Activated CD8-positive, alpha-beta memory T cell treated with anti-CD3 and anti-CD28 coated beads for 4 hours (primary cell): ENCODE results near the gene HSPA13.
"Not testable (repeated sequence)": the region's sequence is repeated elsewhere in the genome, so short reads cannot be mapped to it uniquely, and the experiment has no call there.

Experiments
- DNase-seq, 2 donors: peaks; one replicate each; pipeline ENCODE4 v3.0.0-alpha.2; 2020; ENCODE audit warnings: low read depth in 2 of 2

The HSPA13 gene, protein sequence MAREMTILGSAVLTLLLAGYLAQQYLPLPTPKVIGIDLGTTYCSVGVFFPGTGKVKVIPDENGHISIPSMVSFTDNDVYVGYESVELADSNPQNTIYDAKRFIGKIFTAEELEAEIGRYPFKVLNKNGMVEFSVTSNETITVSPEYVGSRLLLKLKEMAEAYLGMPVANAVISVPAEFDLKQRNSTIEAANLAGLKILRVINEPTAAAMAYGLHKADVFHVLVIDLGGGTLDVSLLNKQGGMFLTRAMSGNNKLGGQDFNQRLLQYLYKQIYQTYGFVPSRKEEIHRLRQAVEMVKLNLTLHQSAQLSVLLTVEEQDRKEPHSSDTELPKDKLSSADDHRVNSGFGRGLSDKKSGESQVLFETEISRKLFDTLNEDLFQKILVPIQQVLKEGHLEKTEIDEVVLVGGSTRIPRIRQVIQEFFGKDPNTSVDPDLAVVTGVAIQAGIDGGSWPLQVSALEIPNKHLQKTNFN

DNA sequence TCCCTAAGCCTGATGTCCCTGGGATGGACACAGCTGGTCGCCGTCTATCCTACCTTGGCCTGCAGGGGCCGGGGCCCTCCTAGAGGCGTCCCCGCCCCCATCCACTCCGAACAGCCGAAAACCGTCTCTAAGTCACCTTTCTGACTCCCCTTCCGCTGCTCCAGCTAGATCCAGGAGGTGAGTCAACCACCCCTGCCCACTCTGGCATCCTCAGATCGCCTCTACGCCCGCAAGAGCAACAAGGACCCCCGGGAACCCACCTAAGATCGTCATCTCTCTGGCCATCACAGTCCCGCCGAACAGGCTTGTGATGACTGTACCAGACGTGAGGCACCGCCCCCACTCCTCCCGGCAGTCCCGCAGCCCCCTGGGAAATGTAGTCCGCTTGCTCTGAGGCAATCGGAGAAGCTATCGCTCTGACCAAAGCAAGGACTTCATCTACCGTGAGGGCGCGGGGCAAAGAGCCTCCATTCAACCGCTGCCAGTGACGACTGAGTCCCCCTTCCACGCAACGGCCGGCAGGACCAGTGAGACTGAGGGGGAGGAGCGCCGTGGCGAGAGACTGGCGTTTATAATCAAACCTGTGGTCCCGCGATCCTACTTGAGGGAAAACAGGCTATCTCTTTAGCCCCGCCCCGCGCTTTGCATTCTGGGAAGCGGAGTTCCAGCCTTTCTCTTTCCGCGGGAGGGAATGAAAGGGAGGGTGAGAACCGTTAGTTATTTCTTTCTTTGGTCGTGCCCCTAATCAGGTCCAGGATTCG, at the start of gene HSPA13:
TSS of gene HSPA13 (minus strand) at position 312 of the 761 bp plus-strand sequence. CDS start at position 285, 27 bp downstream.
- peak; percentile 98 for DNase-seq

DNA sequence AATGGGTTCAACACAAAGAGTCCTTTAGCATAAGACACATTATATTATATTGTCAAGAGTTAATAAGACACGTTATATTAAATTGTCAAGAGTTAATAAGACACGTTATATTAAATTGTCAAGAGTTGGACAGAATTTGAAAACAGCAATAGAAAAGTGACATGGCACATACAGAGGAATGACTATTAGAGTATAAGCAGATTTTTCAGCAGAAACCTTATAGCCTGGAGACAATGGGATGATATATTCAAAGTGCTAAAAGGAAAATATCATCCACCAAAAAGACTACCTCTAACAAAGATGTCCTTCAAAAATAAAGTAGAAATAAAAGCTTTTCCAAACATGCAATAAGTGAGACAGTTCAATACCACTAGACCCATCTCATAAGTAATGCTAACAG, 36.0 kb upstream of the HSPA13 start:
- DNase-seq = no peak

DNA sequence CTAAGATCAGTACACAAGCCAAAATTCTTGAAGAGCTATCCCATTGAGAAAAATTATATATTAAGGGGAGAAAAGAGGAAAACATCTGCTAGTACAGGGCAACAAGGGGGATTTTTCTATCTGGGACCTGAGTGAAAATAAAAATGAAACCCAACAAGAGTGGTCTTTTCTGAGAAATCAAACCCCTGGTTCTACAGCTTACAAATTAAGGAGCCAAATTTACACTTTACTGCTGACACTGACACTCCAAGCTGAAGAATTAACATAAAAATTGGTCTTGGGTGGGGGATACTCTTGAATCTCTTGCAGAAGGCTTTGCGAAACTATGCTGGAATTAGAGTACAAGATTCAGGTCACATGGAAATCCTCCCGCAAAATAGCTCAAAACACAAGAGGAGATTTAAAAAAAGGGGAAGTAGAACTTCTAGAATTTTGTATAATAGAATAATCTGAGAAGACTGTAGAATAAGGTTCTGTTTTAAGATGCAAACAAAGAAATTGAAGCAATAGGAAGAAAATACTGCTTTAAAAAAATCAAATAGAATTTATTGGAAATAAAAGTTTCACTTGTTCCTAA, 32.1 kb upstream of the HSPA13 start:
- no peak for DNase-seq

DNA sequence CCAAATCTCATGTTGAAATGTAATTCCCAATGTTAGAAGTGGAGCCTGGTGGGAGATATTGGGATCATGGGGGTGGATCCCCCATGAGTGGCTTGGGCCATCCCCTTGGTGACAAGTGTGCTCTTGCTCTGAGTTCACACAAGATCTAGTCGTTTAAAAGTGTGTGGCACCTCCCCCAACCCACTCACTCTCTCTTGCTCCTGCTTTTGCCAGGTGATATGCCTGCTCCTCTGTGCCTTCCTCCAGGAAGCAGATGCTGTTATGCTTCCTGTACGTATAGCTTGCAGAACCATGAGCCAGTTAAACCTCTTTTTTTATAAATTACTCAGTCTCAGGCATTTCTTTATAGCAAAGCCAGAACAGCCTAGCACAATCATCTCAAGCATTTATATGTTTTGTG, 23.0 kb upstream of the HSPA13 start:
- no peak for DNase-seq

DNA sequence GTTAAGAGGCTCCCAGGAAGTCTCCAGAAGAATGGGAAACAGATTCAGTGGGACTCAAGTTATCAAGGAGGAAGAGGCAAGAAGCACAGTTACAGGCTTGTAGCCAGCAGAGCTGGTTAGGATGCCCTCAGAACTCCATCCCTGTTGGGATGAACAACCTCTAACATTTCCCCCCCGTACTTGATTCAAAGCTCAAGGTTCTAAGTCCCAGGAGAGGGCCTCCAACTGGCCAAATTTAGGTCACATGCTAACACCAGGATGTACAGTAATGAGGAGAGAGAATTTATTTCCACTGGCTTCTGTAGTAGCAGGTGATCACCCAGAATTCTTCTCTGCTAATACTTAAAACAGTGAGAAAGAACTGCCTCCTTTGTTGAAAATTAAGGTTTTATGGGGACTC, 22.3 kb upstream of the HSPA13 start:
- no peak for DNase-seq

DNA sequence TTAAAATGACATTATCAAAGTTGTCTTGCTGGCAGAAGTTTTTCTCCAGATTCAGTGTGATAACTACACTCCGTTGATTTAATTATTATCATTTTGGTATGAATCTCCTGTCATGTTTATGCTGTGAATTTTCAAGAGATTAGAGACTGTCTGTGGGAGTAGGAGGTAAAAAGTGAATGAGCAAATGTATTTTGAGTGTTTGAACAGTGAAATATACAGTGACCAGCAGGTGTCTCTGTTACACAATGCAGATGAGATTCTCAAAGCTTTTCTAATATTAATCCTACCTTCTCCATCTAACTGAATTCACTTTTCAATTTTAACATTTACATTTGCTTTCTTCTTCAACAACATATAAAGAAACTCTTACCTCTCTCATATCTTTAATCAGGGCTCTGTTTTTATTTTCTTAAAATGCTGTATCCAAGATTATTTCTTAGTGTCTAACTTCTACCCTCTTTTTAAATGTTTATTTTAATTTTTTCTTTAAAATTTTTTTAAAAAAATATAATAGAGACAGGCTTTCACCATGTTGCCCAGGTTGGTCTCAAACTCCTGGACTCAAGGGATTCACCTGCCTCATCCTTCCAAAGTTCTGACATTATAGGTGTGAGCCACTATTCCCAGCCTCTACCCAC, 20.9 kb upstream of the HSPA13 start:
- DNase-seq = no peak

DNA sequence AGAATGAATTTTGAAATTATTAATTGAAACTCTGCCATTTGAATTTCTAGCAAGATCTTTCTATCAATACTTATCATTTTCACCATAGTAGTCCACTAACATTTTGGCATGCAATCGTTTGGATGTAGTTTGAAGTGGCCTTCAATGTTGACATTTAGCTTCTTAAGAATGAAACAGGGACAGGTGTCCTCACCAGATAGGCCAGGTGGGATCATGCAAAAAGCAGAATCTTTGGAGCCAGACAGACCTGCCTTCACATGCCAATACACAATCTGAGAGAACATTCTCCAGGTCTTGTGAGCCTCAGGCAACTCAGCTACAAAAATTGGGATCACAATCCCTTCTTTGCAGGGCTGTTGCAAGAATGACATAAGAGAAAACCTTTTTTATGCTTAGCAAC, 18.3 kb upstream of the HSPA13 start:
- no peak for DNase-seq

DNA sequence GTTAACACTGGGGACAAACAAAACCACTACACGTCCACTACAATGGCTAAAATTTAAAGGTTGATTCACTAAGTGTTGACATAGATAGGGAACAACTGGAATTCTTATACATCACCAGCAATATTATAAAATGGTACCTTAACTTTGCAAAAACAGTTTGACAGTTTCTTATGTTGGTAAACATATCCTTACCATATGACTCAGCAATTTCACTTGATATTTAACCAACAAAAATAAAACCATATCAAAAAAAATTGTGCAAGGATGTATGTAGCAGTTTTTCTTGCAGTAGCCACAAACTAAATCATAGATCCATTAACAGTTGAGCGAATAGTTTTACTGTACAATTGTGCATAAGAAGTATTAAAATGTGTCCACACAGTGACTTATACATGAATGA, 5.3 kb upstream of the HSPA13 start:
- no peak for DNase-seq

DNA sequence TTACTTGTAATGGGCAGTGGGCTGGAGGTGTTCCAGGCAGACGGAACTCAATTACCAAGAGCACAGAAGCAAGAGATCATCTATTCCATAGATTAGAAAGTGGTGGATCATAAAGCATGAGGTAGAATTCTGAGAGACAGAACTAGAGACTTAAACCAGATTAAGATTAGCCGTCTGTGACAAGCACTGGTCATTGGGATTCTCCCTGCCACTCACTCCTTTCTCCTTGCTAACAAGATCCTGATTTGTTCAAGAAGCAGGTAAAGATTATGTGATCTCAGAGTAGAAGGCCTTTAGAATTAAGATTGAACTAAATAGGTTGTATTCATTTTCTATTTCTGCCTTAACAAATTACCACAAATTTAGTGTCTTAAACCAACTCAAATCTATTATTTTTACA, 1.5 kb upstream of the HSPA13 start:
- no peak for DNase-seq

DNA sequence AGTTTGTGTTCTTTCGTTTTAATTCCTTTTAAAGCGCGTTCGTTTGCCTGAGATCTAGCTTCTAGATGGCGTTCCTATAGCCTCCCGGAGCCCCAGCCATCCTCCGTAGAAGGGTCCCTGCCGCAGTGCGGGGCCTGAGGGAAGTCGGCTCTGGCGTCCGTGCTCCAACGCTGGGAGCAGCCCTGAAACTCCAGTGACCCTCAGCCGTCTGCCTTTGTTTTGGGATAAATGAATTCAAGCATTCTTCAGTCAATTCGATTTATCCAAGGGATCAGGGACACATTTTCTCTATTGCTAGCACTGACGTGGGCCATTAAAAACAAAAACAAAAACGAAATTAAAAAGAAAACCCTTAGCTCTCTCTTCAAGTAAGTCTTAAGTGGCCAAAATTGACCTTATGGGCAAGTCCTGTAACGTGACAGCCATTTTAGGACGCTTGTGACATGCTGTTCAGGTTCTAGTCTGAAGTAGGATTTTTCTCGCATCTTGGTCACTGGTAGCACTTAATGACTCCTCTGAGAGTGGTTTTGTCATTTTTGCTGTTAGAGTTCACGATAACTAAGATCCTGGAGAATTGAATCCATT, 742 bp upstream of the HSPA13 start:
- DNase-seq = no peak

DNA sequence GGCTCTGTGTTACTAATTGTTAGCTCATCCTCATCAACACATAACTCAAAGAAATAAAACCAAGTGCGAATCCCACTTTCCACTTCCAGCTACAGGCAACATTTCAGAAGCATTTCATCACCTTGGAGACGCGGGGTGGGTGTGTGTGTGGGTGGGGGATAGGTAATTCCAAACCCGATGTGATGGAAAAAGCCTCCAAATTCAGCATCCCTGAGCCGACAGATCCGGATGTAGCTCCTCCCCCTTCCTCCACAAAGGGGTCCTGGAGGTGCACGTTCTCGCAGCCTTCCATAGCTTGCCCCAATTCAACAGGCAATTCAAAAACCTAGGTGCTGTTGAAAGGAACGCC, 486 bp downstream of the HSPA13 start:
- DNase-seq = peak; percentile 1 to 3

DNA sequence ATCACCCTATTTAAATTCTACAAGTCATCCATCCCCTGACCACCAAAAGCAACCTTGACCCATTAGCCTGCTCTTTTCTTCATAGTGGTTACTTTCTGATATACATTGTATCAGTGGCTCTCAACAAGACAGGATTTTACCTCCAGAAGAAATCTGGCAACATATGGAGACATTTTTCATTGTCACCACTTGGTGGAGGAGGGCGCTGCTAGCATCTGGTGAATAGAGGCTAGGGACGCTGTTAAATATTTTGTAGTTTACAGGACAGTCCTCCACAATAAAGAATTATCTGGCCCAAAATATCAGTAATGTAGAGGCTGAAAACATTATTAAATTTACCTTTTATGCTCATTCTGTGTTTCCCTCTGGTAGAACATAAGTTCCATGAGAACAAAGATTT, 6.1 kb downstream of the HSPA13 start:
- no peak for DNase-seq

DNA sequence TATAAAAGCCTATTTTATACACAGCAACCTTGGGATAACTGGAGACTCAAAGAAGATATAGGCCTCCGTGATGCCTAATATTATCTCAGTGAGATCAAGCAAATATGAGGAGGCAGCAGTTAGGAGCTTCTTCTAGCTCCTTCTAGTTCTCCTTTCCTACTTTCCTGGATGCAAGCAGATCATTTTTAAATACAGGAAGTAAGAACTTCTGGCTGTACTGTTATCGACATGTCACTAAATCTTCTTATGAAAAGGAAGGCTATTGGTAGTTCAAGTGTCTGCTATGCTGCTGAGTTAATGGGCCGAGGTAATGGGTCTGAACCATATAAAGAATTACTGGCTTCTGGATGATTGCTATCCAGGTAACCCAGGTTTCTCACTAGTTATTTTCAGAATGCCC, 15.9 kb downstream of the HSPA13 start:
- DNase-seq = no peak

DNA sequence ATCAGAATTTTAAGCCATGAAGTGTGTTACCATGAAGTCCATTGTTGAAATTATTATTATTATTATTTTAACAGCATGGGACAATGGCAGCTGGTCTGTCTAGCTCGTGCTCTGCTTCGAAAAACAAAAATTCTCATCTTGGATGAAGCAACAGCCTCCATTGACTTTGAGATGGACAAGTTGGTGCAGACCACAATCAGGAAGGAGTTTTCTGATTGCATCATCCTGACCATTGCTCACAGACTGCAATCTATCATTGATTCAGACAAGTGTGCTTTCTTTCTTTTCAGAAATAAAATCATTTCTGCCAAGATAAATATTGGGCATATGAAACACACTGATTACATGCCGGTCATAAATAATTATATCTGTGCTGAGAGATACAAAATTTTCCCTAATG, 21.0 kb downstream of the HSPA13 start:
- no peak for DNase-seq

DNA sequence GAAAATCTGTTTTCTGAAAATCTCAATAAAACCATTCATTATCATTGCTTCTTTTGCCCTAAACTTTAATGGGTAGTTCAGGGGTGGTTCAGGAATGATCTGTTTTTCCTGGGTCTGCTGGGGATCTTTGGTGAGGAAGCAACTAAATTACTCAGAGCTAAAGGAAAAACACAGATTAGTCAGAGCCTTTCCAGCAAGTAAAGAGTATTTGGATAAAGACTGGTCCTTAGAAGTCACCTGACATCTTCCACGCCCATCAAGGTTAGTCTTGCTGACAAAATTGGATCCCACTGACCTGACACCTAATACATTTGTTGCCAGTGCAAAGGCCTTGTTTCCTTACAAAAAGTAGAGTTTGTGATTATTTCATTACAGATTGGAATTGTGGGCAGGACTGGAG, 24.2 kb downstream of the HSPA13 start:
- DNase-seq = no peak

DNA sequence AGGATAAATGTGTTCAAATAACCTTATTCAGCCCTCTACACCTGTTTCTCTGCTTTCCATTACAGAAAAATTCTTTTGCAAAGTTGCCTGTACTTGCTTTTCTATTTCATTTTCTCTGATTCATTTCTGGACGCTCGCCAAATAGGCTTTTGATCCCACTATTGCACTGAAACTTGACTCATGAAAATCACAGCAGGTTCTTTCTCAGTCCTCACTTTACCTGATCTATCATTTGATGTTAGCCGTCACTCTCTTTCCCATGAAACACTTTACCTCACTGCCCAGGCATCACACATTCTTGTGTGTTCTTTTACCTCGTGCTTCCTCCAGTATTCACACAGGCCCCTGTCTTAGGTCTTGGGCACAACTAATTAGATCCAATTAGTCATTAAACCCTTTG, 26.2 kb downstream of the HSPA13 start:
- DNase-seq = no peak

DNA sequence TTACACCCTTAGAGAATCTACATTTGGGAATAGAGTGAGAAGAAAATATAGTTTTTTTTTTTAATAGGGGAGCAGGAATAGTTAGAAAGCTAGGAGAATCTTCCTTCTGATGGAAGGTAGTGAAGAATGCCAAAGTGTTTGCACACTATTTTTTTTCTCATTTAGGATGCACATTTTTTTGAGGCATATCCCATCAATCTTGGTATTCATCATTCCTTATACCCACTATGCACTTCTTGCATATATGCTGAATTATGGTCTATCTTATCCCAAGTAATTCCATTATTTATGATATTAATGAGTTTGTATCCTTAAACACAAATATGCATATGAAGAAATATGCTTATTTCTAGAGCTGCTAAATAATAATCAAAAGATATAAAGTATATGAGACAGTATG, 28.4 kb downstream of the HSPA13 start:
- no peak for DNase-seq

DNA sequence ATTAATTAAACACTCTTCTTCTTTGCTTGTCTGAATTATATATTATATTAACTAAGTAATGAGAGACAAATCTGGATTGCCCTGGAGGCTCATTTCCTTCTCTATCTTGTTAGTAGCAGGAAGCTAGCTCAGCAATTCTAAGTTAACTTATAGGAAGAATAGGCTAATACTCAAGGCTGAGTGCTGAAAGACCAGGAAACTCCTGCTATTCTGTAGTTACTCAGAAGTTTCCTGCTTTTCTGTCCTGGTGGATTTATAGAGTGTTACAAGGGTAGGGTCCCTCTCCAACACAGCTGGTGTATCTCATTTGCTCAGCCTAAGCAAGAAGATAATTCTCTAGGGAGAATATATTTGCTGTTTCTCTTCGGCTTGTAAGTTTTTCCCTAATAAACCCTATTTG, 29.2 kb downstream of the HSPA13 start:
- no peak for DNase-seq

DNA sequence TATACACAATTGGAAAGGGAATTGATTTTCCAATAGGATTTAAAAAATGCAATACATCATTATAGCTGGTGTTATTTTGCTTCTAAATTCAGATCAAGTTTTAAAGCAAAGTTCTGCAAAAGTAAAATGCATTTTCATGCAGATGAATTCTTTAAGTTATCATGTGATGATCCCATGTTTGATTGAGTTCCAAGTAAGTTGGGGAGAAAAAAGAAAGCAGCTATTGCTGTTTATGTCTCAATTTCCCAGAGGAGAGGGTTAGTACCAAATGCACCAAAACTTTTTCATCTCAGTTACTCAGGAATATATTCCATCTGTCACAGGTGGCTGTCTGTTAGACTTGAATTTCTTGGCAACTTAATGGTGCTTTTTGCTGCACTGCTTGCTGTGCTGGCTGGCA, 29.7 kb downstream of the HSPA13 start:
- no peak for DNase-seq

DNA sequence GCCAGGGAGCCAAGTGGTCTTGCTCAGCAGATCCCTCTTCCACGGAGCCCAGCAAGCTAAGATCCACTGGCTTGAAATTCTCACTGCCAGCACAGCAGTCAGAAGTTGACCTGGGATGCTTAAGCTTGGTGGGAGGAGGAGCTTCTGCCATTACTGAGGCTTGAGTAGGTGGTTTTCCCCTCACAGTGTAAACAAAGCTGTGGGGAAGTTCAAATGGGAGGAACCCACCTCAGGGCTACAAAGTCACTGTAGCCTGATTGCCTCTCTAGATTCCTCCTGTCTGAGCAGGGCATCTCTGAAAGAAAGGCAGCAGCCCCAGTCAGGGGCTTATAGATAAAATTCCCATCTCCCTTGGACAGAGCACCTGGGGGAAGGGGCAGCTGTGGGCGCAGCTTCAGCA, 55.6 kb downstream of the HSPA13 start:
- DNase-seq = not testable (repeated sequence)

DNA sequence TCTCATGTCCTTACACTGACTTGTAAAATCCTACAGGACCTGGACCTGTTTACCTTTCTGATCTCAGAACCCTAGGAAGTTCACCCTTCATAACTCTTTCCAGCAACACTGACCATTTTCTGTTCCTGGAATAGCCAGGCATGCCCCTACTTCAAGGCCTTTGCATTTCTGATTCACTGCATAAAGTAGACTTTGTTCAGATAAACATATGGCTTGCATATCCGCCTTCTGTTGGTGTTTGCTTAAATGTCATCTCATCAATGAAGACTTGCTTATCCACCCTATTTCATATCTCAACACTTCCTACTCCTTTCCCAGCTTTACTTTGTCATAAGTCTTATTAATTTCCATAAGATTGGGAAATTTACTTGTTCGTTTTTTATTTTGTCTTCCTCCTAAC, 57.4 kb downstream of the HSPA13 start:
- DNase-seq = no peak
